Smooth muscle cell of the coronary artery (primary cell): ENCODE data around the gene ZNF165. TPM values are rescaled to one million over a fixed set of nuclear protein-coding genes. Genes with fewer than 3 reads are reported as not detected.

ENCODE experiments used
- total RNA-seq: library from RNA; depleted of rRNA; stranded (reverse); fragments of >200 nt; gene quantifications from 2 replicates; pipeline ENCODE4 v1.2.3, GENCODE V29; 2014; ENCODE audit warnings: low replicate concordance

ZNF165 gene
- 0.30 and 0.47 TPM in 2 replicates for total RNA-seq

DNA sequence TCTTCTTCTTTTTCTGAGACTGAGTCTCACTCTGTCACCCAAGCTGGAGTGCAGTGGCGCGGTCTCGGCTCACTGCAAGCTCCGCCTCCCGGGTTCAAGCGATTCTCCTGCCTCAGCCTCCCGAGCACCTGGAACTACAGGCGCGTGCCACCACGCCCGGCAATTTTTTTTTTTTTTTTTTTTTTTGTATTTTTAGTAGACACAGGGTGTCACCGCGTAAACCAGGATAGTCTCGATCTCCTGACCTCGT is at the start of gene ZNF165:
Gene ZNF165 (plus strand): TSS at position 188 of the 250 bp plus-strand sequence. CDS start 4,913 bp downstream, outside the sequence.

DNA sequence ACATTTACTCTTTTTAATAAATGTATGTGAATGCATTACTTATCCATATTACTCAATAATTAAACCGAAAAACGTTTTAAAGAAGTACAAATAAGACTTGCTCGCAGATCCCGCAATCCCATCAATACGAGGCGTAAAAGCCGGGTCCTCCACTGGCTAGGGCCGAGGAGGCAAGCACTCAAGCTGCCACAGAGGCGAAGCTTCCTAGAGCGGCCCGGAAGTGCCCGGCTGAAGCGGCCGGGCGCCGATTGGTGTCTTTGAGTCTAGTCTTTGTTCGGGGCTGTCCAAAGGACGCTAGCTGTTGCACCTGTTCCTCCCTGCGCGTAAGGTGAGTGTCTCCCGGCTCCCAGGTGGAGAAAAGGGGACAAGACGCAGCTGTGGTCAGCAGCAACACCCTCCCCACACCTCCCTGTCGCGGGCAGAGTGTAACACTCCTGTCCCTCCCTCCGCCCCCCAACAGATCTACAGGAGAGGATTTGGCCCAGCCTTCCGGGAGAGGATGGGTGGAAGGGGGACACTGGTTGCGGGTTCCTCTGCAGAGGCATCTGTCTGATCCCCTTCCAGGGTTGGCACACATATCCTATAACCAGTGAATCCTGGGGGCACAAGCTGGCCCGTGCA is 44.1 kb downstream of the ZNF165 start, which contains the start of gene ZSCAN16:
Gene ZSCAN16 (plus strand): TSS at position 260 of the 621 bp plus-strand sequence. CDS start 835 bp downstream, outside the sequence.

Other genes starting within 250 kb of the ZNF165 start
- gene OR2B2, start 168.2 kb upstream of the ZNF165 start, total RNA-seq, result not detected in 2 replicates
- not detected in 2 replicates for gene OR2B6, start 123.3 kb upstream of the ZNF165 start, total RNA-seq
- gene ZSCAN16, start 44.0 kb downstream of the ZNF165 start, total RNA-seq, result 0.82 and 2.7 TPM in 2 replicates
- gene ZKSCAN8, start 61.3 kb downstream of the ZNF165 start, total RNA-seq, result 10.5 and 11.2 TPM in 2 replicates
- gene ZSCAN9, start 144.7 kb downstream of the ZNF165 start, total RNA-seq, result 4.2 and 9.8 TPM in 2 replicates
- 3.7 and 5.3 TPM in 2 replicates for gene ZKSCAN4, start 171.7 kb downstream of the ZNF165 start, total RNA-seq
- 0.75 and 1.4 TPM in 2 replicates for gene NKAPL, start 178.7 kb downstream of the ZNF165 start, total RNA-seq
- gene ZSCAN26, start 186.6 kb downstream of the ZNF165 start, total RNA-seq, result 11.5 and 12.0 TPM in 2 replicates
- gene PGBD1, start 201.0 kb downstream of the ZNF165 start, total RNA-seq, result 1.9 and 4.3 TPM in 2 replicates